Measurements from ENCODE around the gene NCR3LG1. TPM values are rescaled to one million over a fixed set of nuclear protein-coding genes. Genes with fewer than 3 reads are reported as not detected.

NCR3LG1 gene
- total RNA-seq, 2 experiments from 2014 or later: 7.7 to 23.0 TPM

DNA sequence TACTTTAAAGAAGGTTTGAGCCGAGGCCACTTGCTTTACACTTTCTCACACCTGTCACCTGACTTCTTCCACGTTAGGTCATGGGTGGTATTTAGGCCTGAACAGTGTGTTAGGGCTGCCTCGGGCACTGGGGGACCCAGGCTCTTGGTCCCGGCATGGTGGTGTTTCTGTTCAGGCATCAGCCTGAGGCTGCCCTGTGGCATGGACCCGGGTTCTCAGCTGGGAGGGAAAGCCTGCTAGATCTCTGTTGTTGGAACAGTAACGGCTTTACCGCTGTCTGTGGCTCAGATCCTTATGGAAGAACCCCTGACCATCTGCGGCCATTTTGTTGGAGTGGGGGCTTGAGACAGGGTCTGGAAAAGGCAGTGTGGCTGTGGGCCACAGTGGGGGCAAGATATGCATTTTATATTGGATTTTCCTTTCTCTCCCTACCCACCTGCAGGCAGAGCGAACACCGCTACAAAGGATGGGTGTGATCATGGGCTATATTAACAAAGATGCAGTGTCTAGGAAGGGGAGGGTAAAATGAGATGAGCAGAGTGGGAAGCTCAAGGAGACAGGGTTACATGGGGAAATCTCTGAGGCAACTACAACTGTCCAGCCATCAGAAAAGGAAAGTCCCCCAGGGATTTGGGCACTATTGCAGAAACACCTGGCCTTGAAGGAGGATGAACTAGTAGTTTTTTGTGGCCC, 38.5 kb downstream of the NCR3LG1 start:
- Histone ChIP-seq H3K4me2 (ENCODE audit: low read length) (peak overlapping the region; percentile 74), H3K4me1 (ENCODE audit: insufficient read depth, low read length, poor library complexity, severe bottlenecking) (peaks cover 56% of the 10 kb centered on the region), H3K4me3 (ENCODE audit: low read depth, low read length, poor library complexity, severe bottlenecking) (peak overlapping the region; percentile 67), H4K20me1 (ENCODE audit: insufficient read depth, low read length) (0 out of 2 replicates have a peak, but pooled peaks cover 4% of the 10 kb centered on the region), H3K36me3 (ENCODE audit: insufficient read depth, low read length) (no peaks in the 10 kb centered on the region), H3K9me2 (ENCODE audit: insufficient read depth, low read length) (no peaks in the 10 kb centered on the region), H2AFZ (ENCODE audit: low read length) (peak overlapping the region; percentile 49), H3K9me3 (ENCODE audit: low read length) (no peaks in the 10 kb centered on the region), H3K79me2 (ENCODE audit: insufficient read depth, low read depth, low read length) (no peaks in the 10 kb centered on the region), H3K27ac (ENCODE audit: low read depth, low read length, poor library complexity, severe bottlenecking) (peak overlapping the region; percentile 80)
- intact Hi-C loops (cut with micrococcal nuclease; ENCODE audit: unreplicated experiment): no loop called here
- no peak for DNase-seq (ENCODE audit: low spot score)
- ChIA-PET CTCF (ENCODE audit: unreplicated experiment) (interaction anchor here (1.0 kb wide), 1 partner anchor 10 kb away, joined by 4 read pairs; no protein-coding TSS in a partner anchor), POLR2A (interaction anchor here (0.6 kb wide), 2 partner anchors 29 to 203 kb away, joined by 3 to 6 read pairs; no protein-coding TSS in a partner anchor)
- BruUV-seq (replicated peaks): no TSS peak
- TF ChIP-seq, protein P1, sequence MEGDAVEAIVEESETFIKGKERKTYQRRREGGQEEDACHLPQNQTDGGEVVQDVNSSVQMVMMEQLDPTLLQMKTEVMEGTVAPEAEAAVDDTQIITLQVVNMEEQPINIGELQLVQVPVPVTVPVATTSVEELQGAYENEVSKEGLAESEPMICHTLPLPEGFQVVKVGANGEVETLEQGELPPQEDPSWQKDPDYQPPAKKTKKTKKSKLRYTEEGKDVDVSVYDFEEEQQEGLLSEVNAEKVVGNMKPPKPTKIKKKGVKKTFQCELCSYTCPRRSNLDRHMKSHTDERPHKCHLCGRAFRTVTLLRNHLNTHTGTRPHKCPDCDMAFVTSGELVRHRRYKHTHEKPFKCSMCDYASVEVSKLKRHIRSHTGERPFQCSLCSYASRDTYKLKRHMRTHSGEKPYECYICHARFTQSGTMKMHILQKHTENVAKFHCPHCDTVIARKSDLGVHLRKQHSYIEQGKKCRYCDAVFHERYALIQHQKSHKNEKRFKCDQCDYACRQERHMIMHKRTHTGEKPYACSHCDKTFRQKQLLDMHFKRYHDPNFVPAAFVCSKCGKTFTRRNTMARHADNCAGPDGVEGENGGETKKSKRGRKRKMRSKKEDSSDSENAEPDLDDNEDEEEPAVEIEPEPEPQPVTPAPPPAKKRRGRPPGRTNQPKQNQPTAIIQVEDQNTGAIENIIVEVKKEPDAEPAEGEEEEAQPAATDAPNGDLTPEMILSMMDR (conservative IDR thresholded peaks at IDR 0.05; ENCODE audit: low read length): no peak

DNA sequence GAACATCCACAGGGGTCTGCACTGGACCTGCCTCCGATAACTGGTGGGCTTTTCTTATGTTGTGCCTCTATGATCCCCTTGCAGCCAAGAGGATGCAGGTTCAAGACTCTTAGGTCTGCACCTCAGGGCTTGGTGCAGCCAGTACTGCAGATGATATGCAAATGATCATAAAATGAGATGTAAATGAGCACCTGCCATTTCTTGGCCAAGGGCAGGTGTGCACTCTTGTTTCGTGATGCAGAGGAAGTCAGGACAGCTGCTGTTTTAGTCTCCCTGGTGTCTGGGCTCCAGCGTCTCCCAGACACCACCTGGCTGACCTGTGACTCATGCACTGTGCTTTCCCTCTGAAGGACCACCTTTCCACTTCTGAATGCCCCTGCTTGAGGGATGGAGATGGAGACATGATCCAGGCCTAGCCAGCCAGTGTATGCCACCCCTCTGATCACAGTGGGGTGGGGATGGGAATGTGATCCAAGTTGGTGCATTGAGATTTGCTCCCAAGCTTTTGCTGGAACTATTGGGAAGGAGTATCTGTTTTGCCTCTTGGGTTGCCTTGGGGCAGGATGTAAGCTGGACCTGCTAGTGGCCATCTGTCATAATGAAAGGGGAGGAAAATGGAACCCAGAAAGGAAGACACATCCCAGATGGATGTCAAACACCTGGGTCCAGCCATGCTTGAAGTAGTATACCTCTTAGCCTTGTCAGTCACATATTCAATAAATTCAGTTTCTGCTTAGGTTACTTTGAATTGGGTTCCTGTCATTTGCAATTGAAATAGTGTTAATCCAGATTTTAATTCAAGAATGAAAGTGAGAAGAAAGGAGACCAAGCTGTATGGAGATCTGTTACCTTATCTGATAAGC, 40.1 kb downstream of the NCR3LG1 start:
- Histone ChIP-seq H3K27ac (ENCODE audit: low read depth, low read length, poor library complexity, severe bottlenecking) (peak overlapping the region; percentile 80), H3K9me3 (ENCODE audit: low read length) (no peaks in the 10 kb centered on the region), H2AFZ (ENCODE audit: low read length) (no peak overlapping the region), H3K79me2 (ENCODE audit: insufficient read depth, low read depth, low read length) (no peaks in the 10 kb centered on the region), H3K4me3 (ENCODE audit: low read depth, low read length, poor library complexity, severe bottlenecking) (peak overlapping the region; percentile 48), H3K36me3 (ENCODE audit: insufficient read depth, low read length) (no peaks in the 10 kb centered on the region), H3K4me2 (ENCODE audit: low read length) (peak overlapping the region; percentile 74), H3K4me1 (ENCODE audit: insufficient read depth, low read length, poor library complexity, severe bottlenecking) (peaks cover 50% of the 10 kb centered on the region), H4K20me1 (ENCODE audit: insufficient read depth, low read length) (no peaks in the 10 kb centered on the region), H3K9me2 (ENCODE audit: insufficient read depth, low read length) (no peaks in the 10 kb centered on the region)
- intact Hi-C loops (cut with micrococcal nuclease; ENCODE audit: unreplicated experiment): no loop called here
- TF ChIP-seq EZH2phosphoT487 (IDR thresholded peaks at IDR 0.05; ENCODE audit: borderline replicate concordance, low read depth, low read length): no peak
- TF ChIP-seq, protein P1 (conservative IDR thresholded peaks at IDR 0.05; ENCODE audit: low read length): no peak
- ChIA-PET CTCF (ENCODE audit: unreplicated experiment) (no interaction called here), POLR2A (interaction anchor here (2.7 kb wide), 1 partner anchor 9 kb away, joined by 10 read pairs; no protein-coding TSS in a partner anchor)
- no TSS peak for BruUV-seq (replicated peaks)
- DNase-seq (ENCODE audit: low spot score): peak; percentile 87
